ENCODE data around the gene LYPLA2. TPM values are rescaled to one million over a fixed set of nuclear protein-coding genes. Genes with fewer than 3 reads are reported as not detected.
A peak's percentile ranks its signal among the peaks of the same experiment; 100 is the strongest.
"Not testable (repeated sequence)": the region's sequence is repeated elsewhere in the genome, so short reads cannot be mapped to it uniquely, and the experiment has no call there.

LYPLA2 gene
- polyA plus RNA-seq, 1 of the 3 experiments (the other 2 are of a cell fraction), result 109 TPM

DNA sequence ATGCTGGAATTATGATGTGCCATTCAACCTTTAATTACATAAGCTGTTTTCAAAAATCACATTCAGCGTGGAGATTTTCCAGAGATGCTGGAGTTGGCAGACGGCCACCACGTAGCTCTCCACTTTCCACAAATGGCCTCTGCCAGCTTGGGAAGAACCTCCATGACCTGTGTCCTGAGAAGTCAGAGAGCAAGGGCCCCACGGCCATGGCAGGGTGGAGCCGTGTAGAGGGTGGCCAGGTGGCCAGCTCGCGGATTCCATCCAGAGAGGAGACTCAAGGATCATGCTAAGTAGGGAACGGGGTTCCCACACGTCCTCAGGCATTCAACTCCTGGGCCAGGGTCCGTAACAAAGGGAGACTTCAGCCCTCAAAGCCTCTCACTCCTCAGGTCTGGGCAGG, 10.9 kb downstream of the LYPLA2 start:
- peak; percentile 39 for DNase-seq
- no peak for TF ChIP-seq RFX5 (IDR thresholded peaks at IDR 0.05; ENCODE audit: low read length)
- peak; percentile 21 for TF ChIP-seq CHD2 (IDR thresholded peaks at IDR 0.05; ENCODE audit: low read length, partially characterized antibody)
- peak; percentile 35; the same call in 1 of the 2 replicates for TF ChIP-seq RCOR1 (IDR thresholded peaks at IDR 0.05; ENCODE audit: low read length)
- ChIA-PET POLR2A (interaction anchor here (0.9 to 4.1 kb wide), 6 partner anchors 10 to 157 kb away, joined by 3 to 24 read pairs (median 5); partner anchors contain the start of genes HMGCL, LYPLA2, PITHD1 and PNRC2), CTCF (interaction anchor here (0.9 to 5.7 kb wide), 9 partner anchors 8 to 227 kb away, joined by 3 to 47 read pairs (median 4); no protein-coding TSS in a partner anchor)
- H4K20me1 ChIP-seq (ENCODE audit: insufficient read depth), result no peaks in the 10 kb centered on the region
- no peaks in the 10 kb centered on the region for H3K9me3 ChIP-seq
- H3K79me2 ChIP-seq (ENCODE audit: insufficient read depth), result no peaks in the 10 kb centered on the region; the same call in 1 of the 2 replicates
- peaks cover 15% of the 10 kb centered on the region for H3F3A ChIP-seq (replicated peaks; ENCODE audit: insufficient read depth)
- 68% methylated on average over 8 of the region's 10 CpGs for WGBS (ENCODE audit: low lambda C conversion rate)
- H3K4me3 ChIP-seq (ENCODE audit: low read depth in 2 of 2, low read length in 1 of 2), result no peak overlapping the region; a peak in 1 of 4 replicates
- no peaks in the 10 kb centered on the region for H3K9me2 ChIP-seq
- H3K27ac ChIP-seq (ENCODE audit: low read depth in 2 of 2, low read length in 1 of 2), result peak overlapping the region in 1 of 2 experiments; percentile 89; a peak in 2 of 4 replicates
- no peaks in the 10 kb centered on the region for H3K27me3 ChIP-seq (ENCODE audit: insufficient read depth)
- H3K4me1 ChIP-seq (ENCODE audit: control insufficient read depth in 1 of 2, insufficient read depth in 2 of 2, low read depth in 1 of 2, low read length in 1 of 2), result peaks cover 5 to 30% of the 10 kb centered on the region in 2 experiments; a peak in 1 of 4 replicates
- peaks cover 5 to 12% of the 10 kb centered on the region in 2 experiments for H3K36me3 ChIP-seq (replicated peaks in 1 of 2; ENCODE audit: control insufficient read depth in 1 of 2, insufficient read depth in 2 of 2, low read length in 1 of 2)
- H3K9ac ChIP-seq, result no peak overlapping the region
- peak overlapping the region; percentile 100 for H3K4me2 ChIP-seq
- H2AFZ ChIP-seq (ENCODE audit: low read depth), result no peak overlapping the region

DNA sequence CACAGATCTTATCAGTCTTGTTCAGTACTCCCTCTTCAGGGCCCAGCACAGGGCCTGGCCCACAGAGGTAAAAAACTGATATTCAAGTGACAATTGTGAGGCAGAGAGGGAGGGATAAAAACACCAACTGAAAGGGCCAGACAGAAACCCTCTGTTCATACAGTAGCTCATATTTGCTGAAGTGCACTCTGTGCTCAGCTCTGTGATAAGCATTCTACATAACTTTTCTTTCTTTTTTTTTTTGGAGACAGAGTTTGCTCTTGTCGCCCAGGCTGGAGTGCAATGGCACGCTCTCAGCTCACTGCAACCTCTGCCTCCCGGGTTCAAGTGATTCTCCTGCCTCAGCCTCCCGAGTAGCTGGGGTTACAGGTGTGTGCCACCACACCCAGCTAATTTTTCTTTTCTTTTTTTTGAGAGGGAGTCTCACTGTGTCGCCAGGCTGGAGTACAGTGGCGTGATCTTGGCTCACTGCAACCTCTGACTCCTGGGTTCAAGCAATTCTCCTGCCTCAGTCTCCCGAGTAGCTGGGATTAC, 11.9 kb downstream of the LYPLA2 start:
- POLR2A ChIA-PET, result interaction anchor here (0.9 to 4.1 kb wide), 4 partner anchors 11 to 156 kb away, joined by 4 to 17 read pairs (median 5); partner anchors contain the start of genes HMGCL, LYPLA2, PNRC2 and RPL11
- H3K27me3 ChIP-seq (ENCODE audit: insufficient read depth); H3K36me3 ChIP-seq (replicated peaks in 1 of 2; ENCODE audit: control insufficient read depth in 1 of 2, insufficient read depth in 2 of 2, low read length in 1 of 2); H3K79me2 ChIP-seq (ENCODE audit: insufficient read depth); H4K20me1 ChIP-seq (ENCODE audit: insufficient read depth); DNase-seq; H3K4me3 ChIP-seq (ENCODE audit: low read depth in 2 of 2, low read length in 1 of 2); H3K4me2 ChIP-seq; H3K9me2 ChIP-seq; H3K9ac ChIP-seq; H2AFZ ChIP-seq (ENCODE audit: low read depth); H3K9me3 ChIP-seq: not testable (repeated sequence)
- TF ChIP-seq GATA2 (CRISPR knock-in tag; IDR thresholded peaks at IDR 0.05), result peak; percentile 46; the same call in 1 of the 2 replicates
- Histone ChIP-seq H3K4me1 (ENCODE audit: control insufficient read depth in 1 of 2, insufficient read depth in 2 of 2, low read depth in 1 of 2, low read length in 1 of 2) (peaks cover 5 to 30% of the 10 kb centered on the region in 2 experiments; a peak in 1 of 4 replicates), H3F3A (replicated peaks; ENCODE audit: insufficient read depth) (peaks cover 15% of the 10 kb centered on the region), H3K27ac (ENCODE audit: low read depth in 2 of 2, low read length in 1 of 2) (peak overlapping the region in 1 of 2 experiments; percentile 89; a peak in 1 of 4 replicates)
- WGBS (ENCODE audit: low lambda C conversion rate), result 96% methylated on average over 7 of the region's 7 CpGs
- CTCF ChIA-PET, result interaction anchor here (1.0 to 5.7 kb wide), 5 partner anchors 7 to 114 kb away, joined by 3 to 47 read pairs (median 6); no protein-coding TSS in a partner anchor

DNA sequence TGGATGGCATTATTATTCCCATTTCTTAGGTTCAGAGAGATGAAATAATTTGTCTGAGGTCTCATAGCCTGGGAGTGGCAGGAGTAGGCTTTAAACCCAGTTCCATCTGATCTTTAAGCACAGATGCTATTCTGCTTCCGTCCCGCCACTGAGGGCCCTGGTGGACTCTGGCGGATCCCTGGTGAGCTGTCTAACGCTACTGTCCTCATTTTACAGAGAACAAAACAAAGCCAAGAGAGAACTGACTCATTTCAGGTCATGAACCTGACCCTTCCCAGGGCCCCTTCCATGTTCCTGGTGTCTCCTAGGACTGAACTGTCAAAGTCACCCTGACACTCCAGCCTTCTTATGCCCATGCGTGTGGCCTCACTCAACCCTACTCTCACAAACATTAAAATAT, 12.7 kb downstream of the LYPLA2 start:
- no peak overlapping the region for H3K4me2 ChIP-seq
- peaks cover 0 to 3% of the 10 kb centered on the region in 2 experiments for H3K36me3 ChIP-seq (replicated peaks in 1 of 2; ENCODE audit: control insufficient read depth in 1 of 2, insufficient read depth in 2 of 2, low read length in 1 of 2)
- POLR2A ChIA-PET, result no interaction called here
- H2AFZ ChIP-seq (ENCODE audit: low read depth), result no peak overlapping the region
- H3F3A ChIP-seq (replicated peaks; ENCODE audit: insufficient read depth), result peaks cover 15% of the 10 kb centered on the region
- no peaks in the 10 kb centered on the region for H3K79me2 ChIP-seq (ENCODE audit: insufficient read depth)
- no peaks in the 10 kb centered on the region for H3K27me3 ChIP-seq (ENCODE audit: insufficient read depth)
- H4K20me1 ChIP-seq (ENCODE audit: insufficient read depth), result no peaks in the 10 kb centered on the region
- H3K9me3 ChIP-seq, result no peaks in the 10 kb centered on the region
- no peak overlapping the region for H3K4me3 ChIP-seq (ENCODE audit: low read depth in 2 of 2, low read length in 1 of 2)
- no peak overlapping the region for H3K27ac ChIP-seq (ENCODE audit: low read depth in 2 of 2, low read length in 1 of 2)
- DNase-seq, result no peak
- no peaks in the 10 kb centered on the region for H3K9me2 ChIP-seq
- H3K9ac ChIP-seq, result no peak overlapping the region
- CTCF ChIA-PET, result interaction anchor here (1.0 to 4.3 kb wide), 2 partner anchors 26 to 113 kb away, joined by 3 to 26 read pairs; no protein-coding TSS in a partner anchor
- WGBS (ENCODE audit: low lambda C conversion rate), result 95% methylated on average over 5 of the region's 5 CpGs
- H3K4me1 ChIP-seq (ENCODE audit: control insufficient read depth in 1 of 2, insufficient read depth in 2 of 2, low read depth in 1 of 2, low read length in 1 of 2), result peaks cover 5 to 29% of the 10 kb centered on the region in 2 experiments; a peak in 1 of 4 replicates
- TF ChIP-seq MXI1 (IDR thresholded peaks at IDR 0.05; ENCODE audit: low read depth, low read length), result no peak
- TF ChIP-seq POLR2AphosphoS5 (IDR thresholded peaks at IDR 0.05; ENCODE audit: low read depth, low read length), result no peak
- TF ChIP-seq, protein P1, sequence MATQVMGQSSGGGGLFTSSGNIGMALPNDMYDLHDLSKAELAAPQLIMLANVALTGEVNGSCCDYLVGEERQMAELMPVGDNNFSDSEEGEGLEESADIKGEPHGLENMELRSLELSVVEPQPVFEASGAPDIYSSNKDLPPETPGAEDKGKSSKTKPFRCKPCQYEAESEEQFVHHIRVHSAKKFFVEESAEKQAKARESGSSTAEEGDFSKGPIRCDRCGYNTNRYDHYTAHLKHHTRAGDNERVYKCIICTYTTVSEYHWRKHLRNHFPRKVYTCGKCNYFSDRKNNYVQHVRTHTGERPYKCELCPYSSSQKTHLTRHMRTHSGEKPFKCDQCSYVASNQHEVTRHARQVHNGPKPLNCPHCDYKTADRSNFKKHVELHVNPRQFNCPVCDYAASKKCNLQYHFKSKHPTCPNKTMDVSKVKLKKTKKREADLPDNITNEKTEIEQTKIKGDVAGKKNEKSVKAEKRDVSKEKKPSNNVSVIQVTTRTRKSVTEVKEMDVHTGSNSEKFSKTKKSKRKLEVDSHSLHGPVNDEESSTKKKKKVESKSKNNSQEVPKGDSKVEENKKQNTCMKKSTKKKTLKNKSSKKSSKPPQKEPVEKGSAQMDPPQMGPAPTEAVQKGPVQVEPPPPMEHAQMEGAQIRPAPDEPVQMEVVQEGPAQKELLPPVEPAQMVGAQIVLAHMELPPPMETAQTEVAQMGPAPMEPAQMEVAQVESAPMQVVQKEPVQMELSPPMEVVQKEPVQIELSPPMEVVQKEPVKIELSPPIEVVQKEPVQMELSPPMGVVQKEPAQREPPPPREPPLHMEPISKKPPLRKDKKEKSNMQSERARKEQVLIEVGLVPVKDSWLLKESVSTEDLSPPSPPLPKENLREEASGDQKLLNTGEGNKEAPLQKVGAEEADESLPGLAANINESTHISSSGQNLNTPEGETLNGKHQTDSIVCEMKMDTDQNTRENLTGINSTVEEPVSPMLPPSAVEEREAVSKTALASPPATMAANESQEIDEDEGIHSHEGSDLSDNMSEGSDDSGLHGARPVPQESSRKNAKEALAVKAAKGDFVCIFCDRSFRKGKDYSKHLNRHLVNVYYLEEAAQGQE (IDR thresholded peaks at IDR 0.05; ENCODE audit: low read depth, low read length), result no peak
- TF ChIP-seq RCOR1 (IDR thresholded peaks at IDR 0.05; ENCODE audit: low read length), result no peak
- no peak for TF ChIP-seq SMC3 (IDR thresholded peaks at IDR 0.05; ENCODE audit: low read depth, low read length)
- no peak for TF ChIP-seq GATA2 (CRISPR knock-in tag; IDR thresholded peaks at IDR 0.05)
- TF ChIP-seq, protein P2, sequence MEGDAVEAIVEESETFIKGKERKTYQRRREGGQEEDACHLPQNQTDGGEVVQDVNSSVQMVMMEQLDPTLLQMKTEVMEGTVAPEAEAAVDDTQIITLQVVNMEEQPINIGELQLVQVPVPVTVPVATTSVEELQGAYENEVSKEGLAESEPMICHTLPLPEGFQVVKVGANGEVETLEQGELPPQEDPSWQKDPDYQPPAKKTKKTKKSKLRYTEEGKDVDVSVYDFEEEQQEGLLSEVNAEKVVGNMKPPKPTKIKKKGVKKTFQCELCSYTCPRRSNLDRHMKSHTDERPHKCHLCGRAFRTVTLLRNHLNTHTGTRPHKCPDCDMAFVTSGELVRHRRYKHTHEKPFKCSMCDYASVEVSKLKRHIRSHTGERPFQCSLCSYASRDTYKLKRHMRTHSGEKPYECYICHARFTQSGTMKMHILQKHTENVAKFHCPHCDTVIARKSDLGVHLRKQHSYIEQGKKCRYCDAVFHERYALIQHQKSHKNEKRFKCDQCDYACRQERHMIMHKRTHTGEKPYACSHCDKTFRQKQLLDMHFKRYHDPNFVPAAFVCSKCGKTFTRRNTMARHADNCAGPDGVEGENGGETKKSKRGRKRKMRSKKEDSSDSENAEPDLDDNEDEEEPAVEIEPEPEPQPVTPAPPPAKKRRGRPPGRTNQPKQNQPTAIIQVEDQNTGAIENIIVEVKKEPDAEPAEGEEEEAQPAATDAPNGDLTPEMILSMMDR (IDR thresholded peaks at IDR 0.05), result no peak
- TF ChIP-seq YY1 (IDR thresholded peaks at IDR 0.05; ENCODE audit: low read depth), result no peak
- TF ChIP-seq, protein P3, sequence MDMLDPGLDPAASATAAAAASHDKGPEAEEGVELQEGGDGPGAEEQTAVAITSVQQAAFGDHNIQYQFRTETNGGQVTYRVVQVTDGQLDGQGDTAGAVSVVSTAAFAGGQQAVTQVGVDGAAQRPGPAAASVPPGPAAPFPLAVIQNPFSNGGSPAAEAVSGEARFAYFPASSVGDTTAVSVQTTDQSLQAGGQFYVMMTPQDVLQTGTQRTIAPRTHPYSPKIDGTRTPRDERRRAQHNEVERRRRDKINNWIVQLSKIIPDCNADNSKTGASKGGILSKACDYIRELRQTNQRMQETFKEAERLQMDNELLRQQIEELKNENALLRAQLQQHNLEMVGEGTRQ (IDR thresholded peaks at IDR 0.05; ENCODE audit: borderline replicate concordance, low read depth, low read length), result no peak

Measured in SK-N-SH (cell line).